Stimulated activated naive CD4-positive, alpha-beta T cell (primary cell): Measurements from ENCODE around the gene RBM19.
"Not testable (repeated sequence)": the region's sequence is repeated elsewhere in the genome, so short reads cannot be mapped to it uniquely, and the experiment has no call there.

Experiments used
- DNase-seq, 6 experiments: peaks; one replicate each; lab custom pipeline; 2025; lab: John Stamatoyannopoulos, UW

RBM19 gene

GRCh38 chr12:113929312-113929989 is 36.7 kb downstream of the RBM19 start:
- no peak for DNase-seq

- DNase-seq = no peak
These were observed 39.3 kb downstream of the RBM19 start for GRCh38 chr12:113926788-113927187.

- DNase-seq = no peak
These were observed 41.8 kb downstream of the RBM19 start for GRCh38 chr12:113924341-113924740.

GRCh38 chr12:113923251-113923650 is 42.9 kb downstream of the RBM19 start:
- DNase-seq = no peak

GRCh38 chr12:113921430-113921829 is 44.7 kb downstream of the RBM19 start:
- no peak for DNase-seq

GRCh38 chr12:113919791-113920190 is 46.3 kb downstream of the RBM19 start:
- DNase-seq = no peak

GRCh38 chr12:113918306-113918705 is 47.8 kb downstream of the RBM19 start:
- no peak for DNase-seq

- DNase-seq = no peak
These were observed 48.7 kb downstream of the RBM19 start for GRCh38 chr12:113917393-113917792.

- DNase-seq = no peak
These were observed 51.3 kb downstream of the RBM19 start for GRCh38 chr12:113914806-113915205.

GRCh38 chr12:113914176-113914575 is 51.9 kb downstream of the RBM19 start:
- no peak for DNase-seq

GRCh38 chr12:113912760-113913329 is 53.3 kb downstream of the RBM19 start:
- peak in 4 of 6 experiments; percentile 5 to 28 (median 14) for DNase-seq

GRCh38 chr12:113911971-113912759 is 54.0 kb downstream of the RBM19 start:
- no peak for DNase-seq

- DNase-seq = no peak
These were observed 55.3 kb downstream of the RBM19 start for GRCh38 chr12:113910751-113911272.

- no peak for DNase-seq
These were observed 56.2 kb downstream of the RBM19 start for GRCh38 chr12:113909776-113910420.

- DNase-seq = no peak
These were observed 57.5 kb downstream of the RBM19 start for GRCh38 chr12:113908584-113909100.

GRCh38 chr12:113907446-113908180 is 58.5 kb downstream of the RBM19 start:
- DNase-seq = no peak

GRCh38 chr12:113906411-113907200 is 59.5 kb downstream of the RBM19 start:
- no peak for DNase-seq

GRCh38 chr12:113905829-113906228 is 60.3 kb downstream of the RBM19 start:
- no peak for DNase-seq

GRCh38 chr12:113903381-113903863 is 62.7 kb downstream of the RBM19 start:
- no peak for DNase-seq

- not testable (repeated sequence) for DNase-seq
These were observed 64.8 kb downstream of the RBM19 start for GRCh38 chr12:113901319-113901718.
